Activated CD4-positive, alpha-beta T cell treated with anti-CD3 and anti-CD28 coated beads, Interleukin-10, Interleukin-2, amounts not matched to agents 100 ng/mL and 50 ng/mL, durations not matched to agents 16 hours and 8 hours (primary cell): Measurements from ENCODE around the gene ADRA1B.
"Not testable (repeated sequence)": the region's sequence is repeated elsewhere in the genome, so short reads cannot be mapped to it uniquely, and the experiment has no call there.

Experiments used
- DNase-seq: peaks from one replicate; pipeline ENCODE4 v3.0.0-alpha.2; 2020

ADRA1B gene

DNA sequence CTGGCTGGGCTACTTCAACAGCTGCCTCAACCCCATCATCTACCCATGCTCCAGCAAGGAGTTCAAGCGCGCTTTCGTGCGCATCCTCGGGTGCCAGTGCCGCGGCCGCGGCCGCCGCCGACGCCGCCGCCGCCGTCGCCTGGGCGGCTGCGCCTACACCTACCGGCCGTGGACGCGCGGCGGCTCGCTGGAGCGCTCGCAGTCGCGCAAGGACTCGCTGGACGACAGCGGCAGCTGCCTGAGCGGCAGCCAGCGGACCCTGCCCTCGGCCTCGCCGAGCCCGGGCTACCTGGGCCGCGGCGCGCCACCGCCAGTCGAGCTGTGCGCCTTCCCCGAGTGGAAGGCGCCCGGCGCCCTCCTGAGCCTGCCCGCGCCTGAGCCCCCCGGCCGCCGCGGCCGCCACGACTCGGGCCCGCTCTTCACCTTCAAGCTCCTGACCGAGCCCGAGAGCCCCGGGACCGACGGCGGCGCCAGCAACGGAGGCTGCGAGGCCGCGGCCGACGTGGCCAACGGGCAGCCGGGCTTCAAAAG lies 55.7 kb downstream of the ADRA1B start:
- no peak for DNase-seq

DNA sequence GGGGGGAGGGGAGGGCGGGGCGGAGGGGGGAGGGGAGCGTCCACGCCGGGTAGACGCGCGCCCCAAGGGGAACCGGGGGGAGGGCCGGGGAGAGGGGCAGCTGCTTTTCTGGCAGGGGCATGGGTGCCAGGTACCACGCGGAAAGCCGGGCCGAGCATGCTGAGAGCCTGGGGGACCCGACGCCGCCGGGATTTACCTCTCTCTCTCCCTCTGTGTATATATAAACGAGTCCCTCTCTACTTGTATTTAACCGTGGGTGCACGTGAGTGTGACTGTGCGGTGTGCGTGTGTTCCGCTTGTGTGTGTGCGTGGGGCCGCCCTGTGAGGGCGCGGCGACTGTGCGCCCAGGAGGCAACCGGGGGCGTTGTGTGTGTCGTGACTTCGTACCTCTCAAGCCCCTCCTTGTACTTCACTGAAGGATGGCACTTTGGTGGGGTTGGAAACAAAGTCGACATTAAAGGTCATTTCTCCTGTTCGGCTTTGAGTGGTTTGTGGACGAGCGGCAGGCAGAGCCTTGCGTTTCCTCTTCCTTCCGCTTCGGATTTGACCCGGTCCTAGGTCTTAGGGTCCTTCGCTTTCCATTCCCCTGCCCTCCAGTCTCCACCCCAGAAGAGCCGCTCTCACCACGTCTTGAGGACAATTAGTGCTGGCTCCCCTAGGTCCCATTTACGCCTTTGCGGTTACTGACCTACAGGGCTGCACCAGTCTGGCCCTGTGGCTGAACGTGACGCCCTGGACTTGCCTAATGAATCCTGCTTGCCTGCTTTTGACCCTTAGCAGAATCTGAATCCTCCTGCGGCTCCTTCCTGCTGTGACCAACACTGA lies 56.5 kb downstream of the ADRA1B start:
- no peak for DNase-seq

GRCh38 chr5:159975462-159976019 lies 59.3 kb downstream of the ADRA1B start:
- DNase-seq, result no peak

GRCh38 chr5:159976921-159977320 lies 60.6 kb downstream of the ADRA1B start:
- no peak for DNase-seq

- DNase-seq, result no peak
These were observed 62.1 kb downstream of the ADRA1B start for GRCh38 chr5:159978358-159978757.

DNA sequence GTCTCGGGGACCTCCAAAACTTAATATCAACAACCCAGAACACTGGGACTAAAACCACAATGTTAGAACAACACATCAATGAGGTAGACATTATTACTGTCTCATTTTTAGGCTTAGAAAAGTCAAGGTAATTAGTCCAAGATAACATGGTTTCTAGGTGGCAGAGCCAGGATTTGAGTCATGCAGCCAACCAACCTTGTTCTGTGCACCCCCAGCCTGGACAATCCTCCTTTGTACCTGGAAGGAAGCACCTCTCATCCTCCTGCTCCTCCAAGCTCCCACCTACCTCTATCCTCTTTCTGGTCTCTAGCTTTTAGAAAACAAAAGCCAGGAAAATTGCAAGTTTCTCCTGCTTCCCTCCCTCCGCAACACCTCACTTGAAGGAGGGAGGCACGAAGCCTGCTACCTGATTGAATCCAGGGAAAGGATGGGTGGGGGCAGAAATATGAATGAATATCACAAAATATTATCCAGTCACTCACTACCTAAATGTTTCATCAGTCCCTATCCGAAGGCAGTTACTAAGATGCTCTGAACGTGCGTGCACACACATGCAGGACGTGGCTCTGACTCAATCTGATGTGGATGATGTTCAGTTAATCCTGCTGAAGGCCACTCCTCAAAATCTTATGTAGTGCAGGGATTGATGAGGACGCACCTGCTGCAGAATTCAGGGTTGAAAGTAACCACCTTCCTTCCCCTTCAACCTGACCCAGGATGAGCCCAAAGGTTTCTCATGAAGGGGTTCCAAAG lies 66.3 kb downstream of the ADRA1B start:
- no peak for DNase-seq

DNA sequence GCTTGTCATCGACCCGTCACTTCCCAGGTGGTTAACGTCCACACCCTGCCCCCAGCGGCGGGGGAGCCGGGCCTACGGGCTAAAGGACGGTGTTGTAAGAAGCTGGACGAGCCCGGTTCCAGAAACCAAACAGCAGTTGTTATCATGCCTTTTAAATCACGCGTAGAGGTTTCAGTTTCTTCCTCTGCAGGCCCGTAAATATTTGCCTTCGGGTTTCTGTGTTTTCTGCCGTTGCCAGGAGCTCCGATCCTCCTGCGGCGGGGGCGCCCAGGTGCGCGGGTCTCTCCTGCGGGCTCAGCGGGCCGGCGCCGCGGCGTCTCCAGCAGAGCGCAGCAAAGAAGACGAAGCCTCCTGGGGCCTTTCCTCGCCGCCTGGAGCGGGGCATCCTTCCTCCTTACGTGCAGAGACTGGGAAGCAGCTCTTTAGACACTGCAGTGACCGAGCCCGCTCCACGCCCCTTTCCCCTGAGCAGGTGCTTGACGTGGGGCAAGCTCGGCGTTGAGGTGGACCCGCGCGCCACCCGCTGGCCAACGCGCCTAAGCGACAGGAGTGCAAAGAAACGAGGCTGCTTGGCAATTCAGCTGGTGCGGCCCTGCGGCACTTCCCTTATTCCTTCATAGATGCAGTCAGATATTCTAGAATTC lies 70.9 kb downstream of the ADRA1B start:
- peak; percentile 75 for DNase-seq

DNA sequence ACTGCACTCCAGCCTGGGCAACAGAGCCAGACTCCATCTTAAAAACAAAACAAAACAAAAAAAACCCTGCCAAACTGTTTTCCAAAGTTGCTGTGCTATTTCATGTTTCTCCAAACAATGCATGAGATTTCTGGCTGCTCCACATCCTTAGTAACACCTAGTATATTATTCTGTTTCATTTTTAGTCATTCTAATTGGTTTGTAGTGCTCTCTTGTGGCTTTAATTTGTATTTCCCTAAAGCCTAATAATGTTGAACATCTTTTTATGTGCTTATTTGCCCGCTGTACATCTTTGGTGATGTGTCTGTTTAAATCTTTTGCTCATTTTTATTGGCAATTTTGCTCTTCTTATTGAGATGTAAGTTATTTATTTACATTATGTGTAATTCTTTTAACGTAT lies 74.2 kb downstream of the ADRA1B start:
- no peak for DNase-seq

DNA sequence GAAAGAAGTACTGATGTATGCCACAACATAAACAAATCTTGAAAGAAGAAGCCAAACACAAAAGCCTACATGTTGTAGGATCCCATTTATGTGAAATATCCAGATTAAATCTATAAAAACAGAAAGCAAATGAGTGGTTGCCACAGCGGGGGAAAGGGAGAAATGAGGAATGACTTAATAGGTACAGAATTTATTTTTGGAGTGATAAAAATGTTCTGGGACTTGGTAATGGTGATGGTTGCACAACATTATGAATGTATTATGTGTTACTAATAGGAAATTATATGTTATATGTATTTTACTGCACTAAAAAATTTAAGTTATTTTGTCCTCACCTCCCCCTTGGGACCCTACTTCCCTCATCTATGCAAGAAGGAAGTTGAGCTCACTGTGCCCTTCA lies 76.3 kb downstream of the ADRA1B start:
- no peak for DNase-seq

DNA sequence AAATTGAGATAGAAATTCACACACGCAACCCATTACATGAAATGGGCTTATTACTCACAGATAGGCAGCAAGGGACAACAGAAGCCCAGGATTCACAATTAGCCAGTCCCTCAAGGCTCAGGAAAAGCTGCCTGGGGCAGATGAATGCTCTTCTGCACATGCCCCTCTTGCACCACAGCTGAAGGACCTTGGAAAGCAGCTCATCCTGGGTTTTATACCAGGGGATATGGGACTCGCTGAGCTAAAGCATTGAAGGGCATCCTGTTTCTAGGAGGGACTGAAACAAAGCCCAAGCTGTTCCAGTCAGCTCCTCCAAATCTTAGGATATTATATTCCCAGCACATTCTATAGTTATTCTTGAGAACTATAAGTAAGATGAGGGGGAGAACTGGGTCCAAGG lies 76.9 kb downstream of the ADRA1B start:
- no peak for DNase-seq

GRCh38 chr5:159995907-159996306 lies 79.6 kb downstream of the ADRA1B start:
- DNase-seq, result no peak

- no peak for DNase-seq
These were observed 85.2 kb downstream of the ADRA1B start for GRCh38 chr5:160001457-160001856.

DNA sequence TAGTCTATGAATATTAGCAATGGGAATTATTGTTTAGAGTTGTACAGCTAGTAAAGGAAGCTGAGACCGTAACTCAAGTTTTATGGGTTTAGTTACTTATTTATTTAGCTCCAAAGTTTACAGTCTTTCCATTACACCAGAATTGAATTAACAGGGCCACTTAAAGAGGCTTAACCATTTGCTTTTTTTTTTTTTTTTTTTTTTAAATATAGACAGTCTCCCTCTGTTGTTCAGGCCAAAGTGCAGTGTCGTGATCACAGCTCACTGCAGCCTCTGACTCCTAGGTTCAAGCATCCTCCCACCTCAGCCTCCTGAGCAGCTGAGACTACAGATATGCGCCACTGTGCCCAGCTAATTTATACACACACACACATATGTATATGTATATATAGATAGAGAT lies 91.2 kb downstream of the ADRA1B start:
- DNase-seq, result no peak

DNA sequence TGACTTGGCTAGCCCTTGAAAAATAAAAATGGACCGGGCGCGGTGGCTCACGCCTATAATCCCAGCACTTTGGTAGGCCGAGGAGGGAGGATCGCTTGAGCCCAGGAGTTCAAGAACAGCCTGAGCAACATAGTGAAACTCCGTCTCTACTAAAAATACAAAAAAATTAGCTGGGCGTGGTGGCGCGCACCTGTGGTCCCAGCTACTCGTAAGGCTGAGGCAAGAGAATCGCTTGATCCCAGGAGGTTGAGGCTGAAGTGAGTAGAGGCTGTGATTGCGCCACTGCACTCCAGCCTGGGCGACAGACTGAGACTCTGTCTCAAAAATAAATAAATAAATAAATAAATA lies 92.2 kb downstream of the ADRA1B start:
- DNase-seq, result not testable (repeated sequence)

DNA sequence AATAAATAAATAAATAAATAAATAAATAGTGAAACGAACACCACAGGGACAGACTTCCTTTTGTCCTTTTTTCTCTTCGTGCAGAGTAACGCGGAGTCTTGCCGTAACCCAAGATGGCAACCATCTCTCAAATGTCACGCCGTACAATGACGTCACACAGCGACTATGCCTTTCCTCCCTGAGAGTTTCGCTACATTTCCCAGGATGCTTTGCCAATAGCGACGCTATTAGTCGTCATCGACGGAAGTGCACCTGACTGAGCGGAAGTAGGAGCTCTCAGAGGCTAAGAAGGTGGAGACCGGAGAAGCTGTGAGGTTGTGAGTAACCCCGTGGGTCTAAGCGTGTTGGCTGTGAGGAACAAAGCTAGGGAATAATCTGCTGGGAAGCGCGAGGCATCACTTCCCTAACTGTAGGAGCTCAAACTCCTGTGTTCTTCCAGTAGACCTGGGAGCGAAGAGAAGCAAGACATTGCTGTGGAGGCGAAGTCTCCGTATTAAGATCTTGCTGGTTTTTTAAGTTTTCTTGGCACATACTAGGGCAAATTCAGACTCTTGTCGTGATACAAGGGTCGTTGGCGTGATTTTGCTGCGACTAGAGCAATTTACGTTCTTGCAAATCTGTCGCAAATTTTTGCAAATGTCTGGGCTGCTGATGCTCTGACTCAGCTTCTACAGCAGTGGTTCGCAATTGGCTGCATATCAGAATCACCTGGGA lies 92.8 kb downstream of the ADRA1B start, which contains the start of gene TTC1:
Gene TTC1 (plus strand): TSS at position 263 of the 714 bp plus-strand sequence. CDS start 1,390 bp downstream, outside the sequence.
- DNase-seq, result peak; percentile 97

- DNase-seq, result no peak
These were observed 93.3 kb downstream of the ADRA1B start for GRCh38 chr5:160009591-160009989.

- no peak for DNase-seq
These were observed 95.2 kb downstream of the ADRA1B start for GRCh38 chr5:160011471-160011870.

DNA sequence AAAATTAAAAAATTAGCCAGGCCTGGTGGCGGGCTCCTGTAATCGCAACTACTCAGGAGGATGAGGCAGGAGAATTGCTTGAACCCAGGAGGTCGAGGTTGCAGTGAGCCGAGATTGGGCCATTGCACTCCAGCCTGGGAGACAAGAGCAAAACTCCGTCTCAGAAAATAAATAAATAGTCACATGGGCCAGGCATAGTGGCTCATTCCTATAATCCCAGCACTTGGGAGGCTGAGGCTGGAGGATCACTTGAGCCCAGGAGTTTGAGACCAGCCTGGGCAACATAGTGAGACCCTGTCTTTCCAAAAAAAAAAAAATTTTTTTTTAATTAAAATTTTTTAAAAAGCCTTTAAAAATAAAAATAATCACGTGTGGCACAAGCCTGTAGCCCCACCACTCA lies 97.9 kb downstream of the ADRA1B start:
- not testable (repeated sequence) for DNase-seq

- no peak for DNase-seq
These were observed 102.8 kb downstream of the ADRA1B start for GRCh38 chr5:160018945-160019625.

DNA sequence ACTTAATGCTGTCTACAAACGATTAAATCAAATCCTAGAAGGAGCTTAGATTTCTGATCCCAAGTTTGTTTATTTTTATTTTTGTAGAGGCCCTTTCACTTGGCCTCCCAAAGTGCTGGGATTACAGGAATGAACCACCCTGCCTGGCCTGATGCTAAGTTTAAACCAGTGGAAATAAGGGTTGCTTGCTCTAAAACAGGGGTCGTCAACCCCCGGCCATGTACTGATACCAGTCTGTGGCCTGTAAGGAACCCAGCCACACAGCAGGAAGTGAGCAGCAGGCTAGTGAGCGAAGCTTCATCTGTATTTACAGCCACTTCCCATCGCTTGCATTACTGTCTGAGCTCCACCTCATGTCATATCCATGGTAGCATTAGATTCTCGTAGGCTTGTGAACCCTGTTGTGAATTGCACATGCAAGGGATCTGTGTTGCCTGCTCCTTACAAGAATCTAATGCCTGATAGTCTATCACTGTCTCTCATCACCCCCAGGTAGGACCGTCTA lies 104.0 kb downstream of the ADRA1B start:
- no peak for DNase-seq

DNA sequence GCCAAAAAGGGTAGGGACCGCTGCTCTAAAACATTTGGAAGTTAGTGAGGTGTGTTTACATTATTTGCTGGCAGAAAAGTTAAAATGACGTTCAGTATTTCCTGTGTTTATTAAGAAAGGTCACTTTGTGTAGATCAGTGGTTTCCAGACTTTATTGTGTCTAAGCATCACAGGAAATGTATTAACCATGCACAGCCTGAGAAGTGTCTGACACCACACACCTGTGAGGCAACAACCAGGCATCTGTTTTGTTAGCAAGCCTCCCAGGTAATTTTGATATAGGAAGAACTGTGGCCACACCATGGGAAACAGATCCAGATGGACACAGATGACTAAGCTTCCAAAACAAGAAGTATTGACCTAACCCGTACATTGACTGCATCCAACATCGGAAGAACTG lies 104.7 kb downstream of the ADRA1B start:
- no peak for DNase-seq
